ENCODE results near the gene CRYGD. TPM values are rescaled to one million over a fixed set of nuclear protein-coding genes. Genes with fewer than 3 reads are reported as not detected.
"Not testable (repeated sequence)": the region's sequence is repeated elsewhere in the genome, so short reads cannot be mapped to it uniquely, and the experiment has no call there.

CRYGD gene
- total and polyA plus RNA-seq, 5 experiments from 2014 or later: not detected

GRCh38 chr2:208125251-208125650, 927 bp upstream of the CRYGD start:
- no peak overlapping the region for H3K27ac Mint-ChIP-seq
- H3K9me3 Mint-ChIP-seq: peaks cover 0 to 5% (median 0%) of the 10 kb centered on the region in 9 donors
- H3K36me3 Mint-ChIP-seq: peaks cover 0 to 3% (median 0%) of the 10 kb centered on the region in 3 donors
- POLR2A ChIA-PET: no interaction called here
- H3K27me3 Mint-ChIP-seq: peaks cover 18 to 46% (median 32%) of the 10 kb centered on the region in 5 donors
- no peak for ATAC-seq
- DNase-seq: no peak
- no peak overlapping the region for H3K4me3 Mint-ChIP-seq
- peaks cover 6 to 19% (median 10%) of the 10 kb centered on the region in 4 donors for H3K4me1 Mint-ChIP-seq

- ATAC-seq: no peak
- POLR2A ChIA-PET: no interaction called here
- no peak overlapping the region for H3K4me3 Mint-ChIP-seq
Observed at GRCh38 chr2:208122248-208122647, 2.1 kb downstream of the CRYGD start.

GRCh38 chr2:208118918-208119317, 5.4 kb downstream of the CRYGD start:
- DNase-seq (no peak), ATAC-seq (no peak)
- no peak overlapping the region for H3K27ac Mint-ChIP-seq
- H3K27me3 Mint-ChIP-seq: peaks cover 5 to 12% (median 8%) of the 10 kb centered on the region in 5 donors
- POLR2A ChIA-PET: no interaction called here
- H3K4me1 Mint-ChIP-seq: peaks cover 1 to 3% (median 3%) of the 10 kb centered on the region in 4 donors
- H3K9me3 Mint-ChIP-seq: no peaks in the 10 kb centered on the region
- H3K4me3 Mint-ChIP-seq: no peak overlapping the region
- H3K36me3 Mint-ChIP-seq: no peaks in the 10 kb centered on the region

More at GRCh38 chr2:208122248-208122647, 2.1 kb downstream of the CRYGD start:
- H3K4me1 Mint-ChIP-seq: peaks cover 6 to 19% (median 10%) of the 10 kb centered on the region in 4 donors
- H3K9me3 Mint-ChIP-seq: peaks cover 0 to 2% (median 0%) of the 10 kb centered on the region in 9 donors
- H3K36me3 Mint-ChIP-seq: peaks cover 0 to 3% (median 0%) of the 10 kb centered on the region in 3 donors
- no peak overlapping the region for H3K27ac Mint-ChIP-seq
- H3K27me3 Mint-ChIP-seq: peaks cover 18 to 36% (median 26%) of the 10 kb centered on the region in 5 donors
- no peak for DNase-seq

- DNase-seq, H3K27ac Mint-ChIP-seq, H3K36me3 Mint-ChIP-seq, ATAC-seq, POLR2A ChIA-PET, H3K4me1 Mint-ChIP-seq, H3K4me3 Mint-ChIP-seq, H3K9me3 Mint-ChIP-seq: not testable (repeated sequence)
- H3K27me3 Mint-ChIP-seq: peaks cover 0 to 22% (median 5%) of the 10 kb centered on the region in 5 donors
Observed at GRCh38 chr2:208117390-208117789, 6.9 kb downstream of the CRYGD start.

- H3K27ac Mint-ChIP-seq: no peak overlapping the region
- no peak overlapping the region for H3K4me3 Mint-ChIP-seq
- H3K4me1 Mint-ChIP-seq: peaks cover 0 to 2% (median 0%) of the 10 kb centered on the region in 4 donors
- ATAC-seq (no peak), DNase-seq (no peak)
- H3K27me3 Mint-ChIP-seq: peaks cover 0 to 34% (median 0%) of the 10 kb centered on the region in 5 donors
- POLR2A ChIA-PET: no interaction called here
- no peaks in the 10 kb centered on the region for H3K9me3 Mint-ChIP-seq
- no peaks in the 10 kb centered on the region for H3K36me3 Mint-ChIP-seq
Observed at GRCh38 chr2:208112969-208113368, 11.4 kb downstream of the CRYGD start.

- H3K36me3 Mint-ChIP-seq, H3K9me3 Mint-ChIP-seq, DNase-seq, H3K27ac Mint-ChIP-seq, H3K4me3 Mint-ChIP-seq, POLR2A ChIA-PET, ATAC-seq, H3K4me1 Mint-ChIP-seq: not testable (repeated sequence)
- peaks cover 0 to 37% (median 0%) of the 10 kb centered on the region in 5 donors for H3K27me3 Mint-ChIP-seq
Observed at GRCh38 chr2:208112273-208112745, 12.0 kb downstream of the CRYGD start.

- peaks cover 7 to 32% (median 18%) of the 10 kb centered on the region in 4 donors for H3K4me1 Mint-ChIP-seq
Observed at GRCh38 chr2:208103616-208104015, 20.7 kb downstream of the CRYGD start.

GRCh38 chr2:208101716-208102631, 22.4 kb downstream of the CRYGD start:
- Mint-ChIP-seq H3K27ac (peak overlapping the region in 2 of 10 donors; percentile 10 to 88), H3K9me3 (no peaks in the 10 kb centered on the region), H3K4me3 (peak overlapping the region in 4 of 10 donors; percentile 6 to 67 (median 36)), H3K4me1 (peaks cover 5 to 32% (median 18%) of the 10 kb centered on the region in 4 donors), H3K27me3 (peaks cover 0 to 11% (median 6%) of the 10 kb centered on the region in 5 donors), H3K36me3 (no peaks in the 10 kb centered on the region)
- POLR2A ChIA-PET: no interaction called here
- DNase-seq (no peak), ATAC-seq (no peak)

More at GRCh38 chr2:208103616-208104015, 20.7 kb downstream of the CRYGD start:
- no peak overlapping the region for H3K4me3 Mint-ChIP-seq
- H3K9me3 Mint-ChIP-seq: no peaks in the 10 kb centered on the region
- no peak overlapping the region for H3K27ac Mint-ChIP-seq
- no peak for DNase-seq
- peaks cover 0 to 20% (median 6%) of the 10 kb centered on the region in 5 donors for H3K27me3 Mint-ChIP-seq
- ATAC-seq: no peak
- POLR2A ChIA-PET: interaction anchor here (0.6 kb wide), 1 partner anchor 131 kb away, joined by 3 read pairs; no protein-coding TSS in a partner anchor
- no peaks in the 10 kb centered on the region for H3K36me3 Mint-ChIP-seq

- no peaks in the 10 kb centered on the region for H3K27me3 Mint-ChIP-seq
- no peaks in the 10 kb centered on the region for H3K36me3 Mint-ChIP-seq
- H3K27ac Mint-ChIP-seq: peak overlapping the region in 2 of 10 donors; percentile 62 to 88
- peak overlapping the region in 7 of 10 donors; percentile 15 to 67 (median 42) for H3K4me3 Mint-ChIP-seq
- H3K4me1 Mint-ChIP-seq: peaks cover 5 to 32% (median 18%) of the 10 kb centered on the region in 4 donors
- ATAC-seq (no peak), DNase-seq (no peak)
- POLR2A ChIA-PET: no interaction called here
- H3K9me3 Mint-ChIP-seq: no peaks in the 10 kb centered on the region
Observed at GRCh38 chr2:208099682-208100470, 24.4 kb downstream of the CRYGD start.

- H3K4me1 Mint-ChIP-seq: peaks cover 5 to 32% (median 18%) of the 10 kb centered on the region in 4 donors
- H3K36me3 Mint-ChIP-seq, H3K4me3 Mint-ChIP-seq, DNase-seq, H3K27ac Mint-ChIP-seq, POLR2A ChIA-PET, ATAC-seq, H3K9me3 Mint-ChIP-seq, H3K27me3 Mint-ChIP-seq: not testable (repeated sequence)
Observed at GRCh38 chr2:208098701-208099100, 25.6 kb downstream of the CRYGD start.

GRCh38 chr2:208098267-208098666, 26.1 kb downstream of the CRYGD start:
- Mint-ChIP-seq H3K27me3 (no peaks in the 10 kb centered on the region), H3K4me1 (peaks cover 5 to 32% (median 18%) of the 10 kb centered on the region in 4 donors), H3K4me3 (no peak overlapping the region), H3K27ac (no peak overlapping the region), H3K9me3 (no peaks in the 10 kb centered on the region), H3K36me3 (no peaks in the 10 kb centered on the region)
- no peak for ATAC-seq
- POLR2A ChIA-PET: no interaction called here
- DNase-seq: no peak

GRCh38 chr2:208097801-208098200, 26.5 kb downstream of the CRYGD start:
- Mint-ChIP-seq H3K27ac (no peak overlapping the region), H3K4me1 (peaks cover 5 to 32% (median 18%) of the 10 kb centered on the region in 4 donors), H3K27me3 (no peaks in the 10 kb centered on the region), H3K36me3 (no peaks in the 10 kb centered on the region), H3K4me3 (no peak overlapping the region), H3K9me3 (no peaks in the 10 kb centered on the region)
- ATAC-seq: no peak
- no peak for DNase-seq
- POLR2A ChIA-PET: no interaction called here
